HG03354 (cell line): ENCODE data around the gene TMEM201.
A peak's percentile ranks its signal among the peaks of the same experiment; 100 is the strongest.

Experiments used
- ATAC-seq: cut with Tn5 transposase; IDR thresholded peaks from one replicate; pipeline ENCODE4 v1.9.1; 2021; ENCODE audit warnings: mild to moderate bottlenecking; ENCODE audit not compliant: unreplicated experiment, poor library complexity, severe bottlenecking

Gene TMEM201

GRCh38 chr1:9576903-9577302 is 11.8 kb upstream of the TMEM201 start:
- no peak for ATAC-seq

- no peak for ATAC-seq
These were observed 11.3 kb upstream of the TMEM201 start for GRCh38 chr1:9577423-9577822.

DNA sequence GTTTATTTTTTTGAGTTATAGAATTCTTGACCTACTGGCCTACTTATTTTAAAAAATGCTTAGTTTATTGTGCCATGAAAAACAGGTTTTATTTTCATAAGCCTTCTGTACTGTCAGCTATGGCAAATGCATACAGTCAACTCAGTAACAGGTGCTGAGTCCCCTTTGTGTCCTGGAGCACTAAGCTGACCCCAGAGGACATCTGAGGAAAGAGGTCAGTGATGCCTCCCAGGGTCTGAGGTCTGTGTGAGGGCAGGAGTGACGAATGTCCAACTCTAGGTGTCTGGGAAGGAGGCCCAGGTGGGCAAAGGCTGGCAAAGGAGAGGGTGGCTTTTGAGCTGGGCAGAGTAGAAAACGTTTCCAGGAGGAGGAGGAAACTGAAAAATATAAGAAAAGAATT is 7.8 kb upstream of the TMEM201 start:
- ATAC-seq: no peak

GRCh38 chr1:9586147-9586766 is 2.5 kb upstream of the TMEM201 start:
- ATAC-seq: no peak

GRCh38 chr1:9589144-9589718 is 520 bp downstream of the TMEM201 start:
- peak; percentile 21 for ATAC-seq

DNA sequence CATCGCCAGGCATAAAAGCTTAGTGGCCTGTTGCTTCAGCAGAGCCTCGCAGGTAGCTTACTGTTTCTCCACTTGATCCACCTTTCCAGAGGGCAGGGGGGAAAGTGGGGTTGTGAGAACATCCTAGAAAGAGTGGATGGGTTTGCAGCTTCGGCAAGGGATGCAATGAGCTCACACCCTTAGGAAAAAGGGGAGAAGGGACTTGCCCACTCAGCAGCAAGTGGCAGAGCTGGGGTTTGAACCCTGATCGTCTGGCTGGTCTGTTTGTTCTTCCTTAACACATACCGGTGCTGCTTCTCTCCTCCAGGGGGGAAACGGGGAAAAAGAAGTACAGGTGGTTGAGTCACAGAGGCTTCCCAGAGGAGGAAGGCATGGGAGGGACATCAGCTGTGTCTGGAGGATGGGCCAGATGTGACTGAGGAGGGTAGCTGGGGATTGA is 1.0 kb downstream of the TMEM201 start:
- no peak for ATAC-seq

DNA sequence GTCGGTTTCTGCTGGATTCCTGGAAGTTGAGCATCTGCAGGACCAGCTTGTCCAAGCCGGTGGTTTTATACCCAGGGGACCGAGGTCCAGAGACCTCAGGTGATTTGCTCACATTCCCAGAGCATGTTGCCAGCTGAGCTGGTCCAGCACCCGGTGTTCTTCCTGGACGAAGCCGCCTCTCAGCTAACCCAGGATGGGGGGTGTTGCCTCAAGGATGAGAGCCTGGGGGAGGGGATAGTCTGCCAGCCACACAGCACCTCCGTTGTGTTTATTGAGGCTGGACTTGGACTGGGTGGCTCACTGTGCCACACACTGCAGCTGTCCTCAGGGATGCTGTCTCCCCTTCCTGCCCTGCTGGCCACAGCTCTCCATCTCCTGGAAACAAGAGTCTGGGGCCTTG is 1.5 kb downstream of the TMEM201 start:
- ATAC-seq: no peak

DNA sequence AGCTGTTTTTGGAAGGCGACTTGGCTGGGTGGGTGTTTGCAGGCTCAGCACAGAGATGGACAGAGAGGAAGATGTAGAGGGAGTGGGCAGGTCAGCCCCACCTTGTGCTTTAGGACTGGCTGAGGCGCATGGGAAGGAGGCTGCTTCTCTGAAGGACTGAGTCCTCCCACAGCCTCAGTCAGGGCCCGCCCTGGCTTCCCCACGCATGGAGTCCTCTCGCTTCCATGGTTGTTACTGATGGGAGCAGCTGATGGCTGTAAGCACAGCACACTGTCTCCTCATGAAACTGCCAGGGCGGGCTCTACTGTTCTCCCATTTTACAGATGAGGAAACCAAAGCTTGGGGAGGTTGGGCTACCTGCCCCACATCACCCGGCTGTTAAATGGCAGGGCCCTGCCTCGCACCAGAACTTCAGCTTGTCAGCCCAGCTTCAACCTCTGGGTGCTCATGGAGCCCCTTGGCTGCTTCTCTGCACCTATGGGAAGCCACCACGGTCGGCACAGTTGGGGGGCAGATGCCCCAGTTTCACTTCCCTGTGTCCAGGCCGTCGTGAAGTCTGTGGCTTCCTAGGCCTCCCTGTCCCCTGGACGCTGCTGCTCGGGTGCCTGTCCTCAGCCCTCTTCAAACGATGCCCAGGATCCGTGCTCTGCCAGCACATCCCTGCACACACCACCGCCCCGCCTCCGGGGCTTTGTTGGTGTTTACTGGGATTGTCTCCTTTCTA is 2.4 kb downstream of the TMEM201 start:
- no peak for ATAC-seq

GRCh38 chr1:9591669-9592509 is 3.2 kb downstream of the TMEM201 start:
- ATAC-seq: no peak

GRCh38 chr1:9592510-9593075 is 3.9 kb downstream of the TMEM201 start:
- no peak for ATAC-seq

DNA sequence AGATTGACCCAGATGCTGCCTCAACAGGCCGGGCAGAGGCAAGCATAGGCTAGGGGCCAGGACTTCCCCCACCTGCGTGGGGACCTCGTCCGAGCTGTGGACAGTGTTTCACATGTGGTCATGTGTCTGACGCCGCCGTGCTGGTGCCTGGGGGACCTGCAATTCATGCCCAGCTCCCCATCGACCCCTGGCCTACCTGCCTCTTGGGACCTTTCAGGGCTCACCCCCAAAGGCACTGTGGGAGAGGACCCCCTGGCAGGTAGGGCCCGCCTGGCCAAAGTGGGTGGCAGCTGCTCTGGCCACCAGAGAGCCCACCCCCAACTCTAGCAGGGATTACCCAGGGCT is 4.4 kb downstream of the TMEM201 start:
- no peak for ATAC-seq

DNA sequence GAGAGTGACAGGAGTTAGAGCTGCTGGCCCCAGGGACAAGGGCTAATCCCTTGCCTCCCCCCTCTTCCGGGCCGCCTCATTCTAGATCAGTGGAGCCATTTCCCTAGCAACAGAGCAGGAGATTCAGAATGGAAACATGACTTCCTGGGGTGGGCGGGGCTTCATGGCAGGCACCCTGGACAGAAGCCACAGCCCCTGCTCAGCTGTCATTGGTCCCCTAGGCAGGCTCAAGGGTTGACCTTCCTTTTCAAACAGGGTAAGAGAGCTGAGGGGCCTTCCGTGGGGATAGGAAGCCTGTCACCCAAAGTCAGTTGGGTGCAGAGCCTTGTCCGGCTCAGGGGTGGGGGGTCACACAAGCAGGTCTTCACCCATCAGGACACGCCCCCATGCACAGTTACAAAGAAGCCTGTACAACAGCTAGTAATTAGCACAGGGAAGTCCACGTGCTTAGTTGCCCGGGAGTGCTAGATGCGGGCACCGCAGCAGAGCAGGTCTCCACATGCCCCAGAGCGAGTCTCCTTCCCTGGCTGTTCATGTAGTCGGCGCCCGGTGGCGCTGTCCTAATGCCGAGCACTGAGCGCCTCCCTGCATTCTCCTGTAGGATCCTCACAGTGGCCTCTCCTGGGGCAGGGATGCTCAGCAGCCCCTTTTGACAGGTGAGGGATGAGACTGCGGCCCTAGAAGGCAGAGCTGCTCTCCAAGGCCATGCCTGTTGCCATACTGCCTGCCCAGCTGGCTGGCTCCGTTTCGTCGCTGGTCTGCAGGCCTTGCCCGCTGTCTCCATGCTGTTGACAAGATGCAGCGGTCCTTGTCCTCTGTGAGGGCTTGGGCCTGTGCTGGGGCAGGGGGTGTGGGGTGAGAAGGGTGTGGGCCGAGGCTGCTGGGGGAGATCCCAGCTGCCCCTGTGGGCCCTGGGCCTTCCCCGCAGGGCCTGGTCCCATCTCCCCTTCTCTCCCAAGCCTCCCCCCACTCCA is 5.1 kb downstream of the TMEM201 start:
- peak; percentile 47 for ATAC-seq

- no peak for ATAC-seq
These were observed 5.9 kb downstream of the TMEM201 start for GRCh38 chr1:9594471-9595155.

DNA sequence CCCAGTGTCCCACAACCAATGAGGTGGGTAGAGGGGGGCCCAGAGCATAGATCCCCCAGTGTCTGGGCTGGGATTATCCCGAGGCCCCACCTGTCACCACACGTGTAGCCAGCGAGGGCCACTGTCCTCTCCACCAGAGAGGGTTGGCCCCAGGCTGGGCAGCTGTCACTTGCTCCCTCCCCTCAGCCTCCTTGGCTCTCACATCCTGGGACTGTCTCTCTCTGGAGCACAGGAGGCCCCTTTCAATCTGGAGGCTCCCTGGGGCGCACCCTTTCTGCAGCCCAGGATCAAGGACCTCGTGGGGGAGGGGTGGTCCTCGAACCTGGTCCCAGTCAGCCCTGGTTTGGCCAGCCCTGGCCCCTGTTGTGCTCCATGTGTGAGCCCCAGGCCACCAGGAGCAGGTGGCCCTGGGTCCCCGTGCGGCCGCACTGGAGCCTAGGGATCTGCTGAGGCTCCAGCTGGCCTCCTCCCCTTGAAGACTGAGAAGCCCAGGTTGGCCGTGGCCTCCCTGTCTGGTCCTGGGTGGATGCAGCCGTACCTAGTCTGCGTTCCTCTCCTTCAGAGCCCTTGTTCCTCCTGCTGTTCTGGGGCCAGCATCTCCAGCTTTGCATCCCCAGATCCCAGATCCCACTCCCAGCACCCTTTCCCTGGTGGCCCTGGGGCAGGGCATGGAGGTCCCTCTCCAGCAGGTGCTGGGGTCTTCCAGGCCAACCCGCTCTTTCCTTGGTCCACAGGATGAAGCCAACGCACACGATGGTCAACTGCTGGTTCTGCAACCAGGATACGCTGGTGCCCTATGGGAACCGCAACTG is 6.7 kb downstream of the TMEM201 start:
- ATAC-seq: no peak

DNA sequence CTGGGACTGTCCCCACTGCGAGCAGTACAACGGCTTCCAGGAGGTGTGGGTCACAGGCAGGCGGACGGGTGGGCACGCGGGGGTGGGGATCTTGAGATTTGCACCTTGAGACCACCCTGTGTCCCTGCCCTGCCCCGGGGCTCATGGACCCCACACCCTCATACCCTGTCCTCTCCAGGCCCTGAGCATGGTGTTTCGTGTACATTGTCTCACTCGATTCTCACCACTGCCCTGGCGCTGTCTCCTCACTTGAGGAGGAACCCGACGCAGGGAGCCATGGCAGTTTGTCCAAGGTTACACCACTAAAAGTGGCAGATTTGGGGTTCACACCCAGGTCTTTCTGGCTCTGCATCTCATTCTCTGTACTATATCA is 7.2 kb downstream of the TMEM201 start:
- ATAC-seq: no peak

GRCh38 chr1:9596415-9597123 is 7.9 kb downstream of the TMEM201 start:
- no peak for ATAC-seq
